Stomach (tissue), 9 donors: ENCODE measurements around the gene QRICH1. TPM values are rescaled to one million over a fixed set of nuclear protein-coding genes. Genes with fewer than 3 reads are reported as not detected.
A peak's percentile ranks its signal among the peaks of the same experiment; 100 is the strongest.

Experiments used
- DNase-seq, 2 donors: peaks; one replicate each; pipeline versions ENCODE4 v3.0.0 to v3.0.0-alpha.2; 2013 to 2019
- H3K27ac ChIP-seq, 5 donors: fragments of 200-600 bp in 4 of 5; sonication (generic) in 4 of 5; one replicate each; pipeline ENCODE4 v1.5.1; 2013 to 2019; ENCODE audit warnings: mild to moderate bottlenecking in 1 of 5, moderate library complexity in 1 of 5
- H3K27me3 ChIP-seq, 3 donors: fragments of 200-600 bp; sonication (generic); one replicate each; pipeline ENCODE4 v1.5.1; 2017 to 2019; ENCODE audit warnings: mixed run types in 1 of 3
- H3K36me3 ChIP-seq, 4 donors: fragments of 200-600 bp; sonication (generic); 1 replicate in 3 of 4; 2 replicates in 1 of 4; pipeline ENCODE4 v1.5.1; 2016 to 2019
- H3K4me1 ChIP-seq, 4 donors: fragments of 200-600 bp; sonication (generic); one replicate each; pipeline ENCODE4 v1.5.1; 2016 to 2019
- H3K4me3 ChIP-seq, 4 donors: fragments of 200-600 bp; sonication (generic) in 3 of 4; one replicate each; pipeline ENCODE4 v1.5.1; 2016 to 2019; ENCODE audit warnings: mild to moderate bottlenecking in 1 of 4
- H3K9me3 ChIP-seq, 4 donors: fragments of 200-600 bp; sonication (generic); one replicate each; pipeline ENCODE4 v1.5.1; 2016 to 2019
- EP300 ChIP-seq: sonication (generic); formaldehyde crosslinking; IDR thresholded peaks from one replicate; pipeline ENCODE4 v1.6.1; 2017; ENCODE audit warnings: antibody characterized with exemption
- POLR2A ChIP-seq, 4 donors: fragments of 450-650 bp; IDR thresholded peaks; one replicate each; pipeline ENCODE4 v1.6.1; 2016; ENCODE audit warnings: antibody characterized with exemption in 4 of 4, control low read depth in 2 of 4, mild to moderate bottlenecking in 1 of 4, moderate library complexity in 1 of 4
- POLR2AphosphoS5 ChIP-seq, 3 donors: sonication (generic); formaldehyde crosslinking; IDR thresholded peaks; one replicate each; pipeline ENCODE4 v1.6.1; 2016; ENCODE audit warnings: antibody characterized with exemption in 3 of 3
- WGBS, 5 donors: extraction: QIAGEN DNeasy Blood & Tissue Kit in 3 of 5; methylation state at CpG; one replicate each; pipeline versions ENCODE4 v1.1.5 to v1.1.7; 2013 to 2018; 5-methylcytosine and 5-hydroxymethylcytosine counted together
- intact Hi-C: fragments of 100-400 bp; cut with DNase I; formaldehyde crosslinking; loops from one replicate; pipeline ENCODE4 v1.15.1; 2023; ENCODE audit warnings: low total_unique reads
- polyA plus RNA-seq, 3 donors: library from polyadenylated mRNA; stranded (reverse); fragments of 200-250 nt; gene quantifications; one replicate each; pipeline ENCODE4 v1.2.3, GENCODE V29; 2013
- total RNA-seq, 5 donors: library from RNA; depleted of rRNA; stranded (reverse); fragments of >200 nt; gene quantifications; one replicate each; pipeline versions ENCODE4 v1.1.0 to v1.2.3, GENCODE V29; 2014 to 2016
- TF ChIP-seq, protein P1 (sequence below), 7 experiments: fragments of 450-650 bp in 4 of 7; fragments of 200-600 bp in 3 of 7; sonication (generic) in 3 of 7; IDR thresholded peaks; one replicate each; pipeline ENCODE4 v1.5.1; 2016 to 2019; ENCODE audit warnings: antibody characterized with exemption in 7 of 7, control low read depth in 2 of 7, mild to moderate bottlenecking in 1 of 7
- donor health status: healthy with polysubstance abuse.
- donor health status: Bipolar disorder and iron deficiency.
- donor health status: healthy.

The QRICH1 gene
- total and polyA plus RNA-seq, 8 donors: 16.1 to 105 (median 38.8) TPM

DNA sequence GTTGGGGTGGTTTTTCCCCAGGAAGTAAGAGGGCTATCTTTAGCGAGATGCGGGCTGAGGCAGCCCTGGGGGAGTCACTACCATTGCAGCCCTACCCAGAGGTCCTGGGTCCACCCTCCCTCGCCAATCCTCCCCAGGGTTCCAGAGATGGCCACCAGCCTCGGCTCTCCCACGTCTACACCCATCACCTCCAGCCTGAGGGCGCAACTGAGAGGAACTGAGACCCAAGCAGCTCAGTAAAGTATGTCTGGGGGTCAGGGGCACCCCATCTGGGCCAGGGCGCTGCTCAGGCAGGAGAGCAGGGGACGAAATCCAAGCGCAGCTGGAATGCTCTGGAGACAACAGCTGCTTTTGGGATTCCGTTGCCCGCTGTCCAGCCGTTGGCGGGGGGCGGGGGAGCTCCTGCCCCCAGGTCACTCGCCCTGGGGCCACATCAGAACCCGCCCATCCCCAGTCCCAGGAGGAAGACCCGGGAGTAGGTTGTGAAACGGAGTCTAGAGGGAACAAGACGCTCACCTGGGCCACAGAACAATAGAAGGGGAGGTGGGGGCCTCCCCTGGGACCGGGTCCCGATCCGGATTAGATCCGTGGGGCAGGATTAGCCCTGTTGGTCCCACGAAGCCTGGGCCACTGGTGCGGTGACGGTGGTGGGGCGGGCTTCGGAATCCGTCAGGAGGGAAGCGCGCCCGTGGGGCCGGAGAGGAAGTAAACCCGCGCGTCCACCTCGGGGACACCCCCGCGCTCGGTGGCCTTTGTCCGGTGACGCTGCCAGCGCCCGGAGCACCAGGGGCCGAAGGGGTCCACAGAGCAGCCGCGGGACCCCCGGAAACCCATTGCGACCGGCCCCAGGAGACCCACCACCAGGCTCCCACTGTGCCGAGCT is 73.3 kb downstream of the QRICH1 start:
- peaks cover 44 to 76% (median 74%) of the 10 kb centered on the region in 4 donors for H3K4me1 ChIP-seq
- H3K4me3 ChIP-seq: peak overlapping the region; percentile 77 to 94 (median 85)
- intact Hi-C loops: no loop called here
- no peaks in the 10 kb centered on the region for H3K9me3 ChIP-seq
- no peak for TF ChIP-seq POLR2AphosphoS5 (IDR thresholded peaks at IDR 0.05)
- TF ChIP-seq POLR2A (IDR thresholded peaks at IDR 0.05): no peak
- TF ChIP-seq EP300: no peak
- TF ChIP-seq, protein P1, sequence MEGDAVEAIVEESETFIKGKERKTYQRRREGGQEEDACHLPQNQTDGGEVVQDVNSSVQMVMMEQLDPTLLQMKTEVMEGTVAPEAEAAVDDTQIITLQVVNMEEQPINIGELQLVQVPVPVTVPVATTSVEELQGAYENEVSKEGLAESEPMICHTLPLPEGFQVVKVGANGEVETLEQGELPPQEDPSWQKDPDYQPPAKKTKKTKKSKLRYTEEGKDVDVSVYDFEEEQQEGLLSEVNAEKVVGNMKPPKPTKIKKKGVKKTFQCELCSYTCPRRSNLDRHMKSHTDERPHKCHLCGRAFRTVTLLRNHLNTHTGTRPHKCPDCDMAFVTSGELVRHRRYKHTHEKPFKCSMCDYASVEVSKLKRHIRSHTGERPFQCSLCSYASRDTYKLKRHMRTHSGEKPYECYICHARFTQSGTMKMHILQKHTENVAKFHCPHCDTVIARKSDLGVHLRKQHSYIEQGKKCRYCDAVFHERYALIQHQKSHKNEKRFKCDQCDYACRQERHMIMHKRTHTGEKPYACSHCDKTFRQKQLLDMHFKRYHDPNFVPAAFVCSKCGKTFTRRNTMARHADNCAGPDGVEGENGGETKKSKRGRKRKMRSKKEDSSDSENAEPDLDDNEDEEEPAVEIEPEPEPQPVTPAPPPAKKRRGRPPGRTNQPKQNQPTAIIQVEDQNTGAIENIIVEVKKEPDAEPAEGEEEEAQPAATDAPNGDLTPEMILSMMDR (IDR thresholded peaks at IDR 0.05): no peak
- DNase-seq: peak; percentile 75
- peaks cover 27 to 41% (median 40%) of the 10 kb centered on the region in 4 donors for H3K36me3 ChIP-seq
- WGBS, 5 donors: 1 to 3% (median 1%) methylated on average over 25 to 51 of the region's 51 CpGs
- H3K27me3 ChIP-seq: no peaks in the 10 kb centered on the region
- peak overlapping the region; percentile 98 to 100 (median 99) for H3K27ac ChIP-seq

DNA sequence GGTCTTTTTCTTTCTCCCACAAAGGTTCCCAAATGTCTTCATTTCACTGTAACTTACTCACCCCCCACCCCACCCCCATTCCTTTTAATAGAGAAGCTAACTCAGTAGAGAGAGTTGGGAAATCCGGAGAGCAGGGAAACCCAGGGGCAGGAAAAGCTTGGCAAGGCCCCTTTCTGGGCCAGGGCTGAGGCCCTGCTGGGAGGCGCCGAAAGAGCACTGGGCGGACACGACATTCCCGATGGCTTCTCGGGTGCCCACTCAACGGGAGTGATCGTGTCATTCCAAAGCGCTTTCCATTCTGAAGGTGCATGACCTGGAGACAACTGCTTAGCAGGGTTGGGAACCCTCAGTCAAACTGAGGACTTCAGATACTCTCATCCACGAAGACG is 73.9 kb downstream of the QRICH1 start:
- H3K36me3 ChIP-seq: peaks cover 28 to 41% (median 40%) of the 10 kb centered on the region in 4 donors
- no peaks in the 10 kb centered on the region for H3K27me3 ChIP-seq
- H3K9me3 ChIP-seq: no peaks in the 10 kb centered on the region
- TF ChIP-seq POLR2A (IDR thresholded peaks at IDR 0.05) (no peak), POLR2AphosphoS5 (IDR thresholded peaks at IDR 0.05) (no peak), EP300 (no peak)
- TF ChIP-seq, protein P1 (IDR thresholded peaks at IDR 0.05): no peak
- intact Hi-C loops: no loop called here
- peak in 1 of 2 donors; percentile 37 for DNase-seq
- peak overlapping the region; percentile 98 to 100 (median 99) for H3K27ac ChIP-seq
- H3K4me3 ChIP-seq: peak overlapping the region; percentile 77 to 94 (median 85)
- peaks cover 44 to 71% (median 67%) of the 10 kb centered on the region in 4 donors for H3K4me1 ChIP-seq
- 33 to 54% (median 33%) methylated on average over 11 to 12 of the region's 12 CpGs for whole genome bisulfite sequencing, 5 donors

- Histone ChIP-seq H3K4me3 (peak overlapping the region; percentile 57 to 96 (median 82)), H3K9me3 (no peaks in the 10 kb centered on the region), H3K4me1 (peaks cover 44 to 61% (median 60%) of the 10 kb centered on the region in 4 donors), H3K36me3 (peaks cover 26 to 41% (median 40%) of the 10 kb centered on the region in 4 donors), H3K27me3 (no peaks in the 10 kb centered on the region), H3K27ac (peak overlapping the region; percentile 75 to 99 (median 88))
- TF ChIP-seq POLR2AphosphoS5 (IDR thresholded peaks at IDR 0.05) (no peak), EP300 (no peak), POLR2A (IDR thresholded peaks at IDR 0.05) (no peak)
- TF ChIP-seq, protein P1 (IDR thresholded peaks at IDR 0.05): no peak
- DNase-seq: no peak
- intact Hi-C loops: no loop called here
- WGBS, 5 donors: 1 to 3% (median 2%) methylated on average over 17 to 18 of the region's 18 CpGs
Observed at GRCh38 chr3:49018707-49019006, 75.2 kb downstream of the QRICH1 start.

DNA sequence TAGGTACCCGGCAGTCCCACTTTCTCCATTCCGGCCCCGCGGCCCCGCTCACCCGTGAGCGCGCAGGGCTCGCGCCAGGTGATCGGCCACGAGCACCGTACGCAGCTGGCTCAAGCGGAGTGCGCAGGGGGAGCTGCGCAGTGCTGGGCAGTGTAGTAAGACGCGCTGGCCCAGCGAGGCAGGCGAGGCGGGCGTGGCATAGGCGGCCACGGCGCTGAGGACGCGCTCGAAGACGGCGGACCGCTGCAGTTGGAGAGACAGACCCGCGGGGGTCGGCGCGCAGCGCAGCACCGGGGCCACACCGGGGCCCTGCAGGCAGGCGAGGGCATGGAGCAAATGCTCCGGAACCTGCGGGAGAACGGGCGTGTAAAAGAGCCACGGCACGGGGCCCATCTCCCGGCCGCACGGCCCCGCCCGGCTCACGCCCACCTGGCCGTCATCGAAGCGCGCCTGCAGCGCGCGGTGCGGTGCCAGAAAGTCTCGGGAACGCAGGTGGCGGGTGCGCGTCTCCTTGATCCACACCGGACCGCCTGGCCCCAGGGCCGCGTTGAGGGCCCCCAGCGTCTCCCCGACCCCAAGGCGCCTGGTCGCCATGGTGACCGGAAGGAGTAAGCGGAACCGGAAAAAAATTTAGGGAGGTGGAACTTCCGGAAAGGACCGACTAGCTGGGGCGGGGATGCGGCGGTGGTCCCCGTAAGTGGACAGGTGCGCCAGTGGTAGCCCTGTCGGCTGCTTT is 75.7 kb downstream of the QRICH1 start, which contains the start of gene DALRD3:
TSS of gene DALRD3 (minus strand) at position 610 of the 736 bp plus-strand sequence. CDS start at position 594, 16 bp downstream.
- Histone ChIP-seq H3K36me3 (peaks cover 22 to 41% (median 40%) of the 10 kb centered on the region in 4 donors), H3K4me1 (peaks cover 40 to 60% (median 58%) of the 10 kb centered on the region in 4 donors), H3K27me3 (no peaks in the 10 kb centered on the region), H3K4me3 (peak within 1 kb of the TSS; percentile 57 to 96 (median 82)), H3K9me3 (no peaks in the 10 kb centered on the region), H3K27ac (peak within 1 kb of the TSS; percentile 89 to 100 (median 99))
- WGBS, 5 donors: 0 to 1% (median 0%) methylated on average over 19 to 85 of the region's 85 CpGs
- intact Hi-C loops: no loop called here
- peak; percentile 65 to 88 for DNase-seq
- TF ChIP-seq POLR2AphosphoS5 (IDR thresholded peaks at IDR 0.05): peak in 2 of 3 donors; percentile 22 to 70
- no peak for TF ChIP-seq EP300
